OCI-LY7 (cell line): ENCODE measurements around the gene PCBP3. TPM values are rescaled to one million over a fixed set of nuclear protein-coding genes. Genes with fewer than 3 reads are reported as not detected.

Source experiments
- BruUV-seq: library from RNA; stranded (reverse); fragments of 400-500 nt; replicated peaks from 2 replicates; lab custom pipeline; 2021; lab: Mats Ljungman, UMichigan
- CTCF ChIA-PET: fragments of 300-600 bp; sonication (Branson Sonifier 250); formaldehyde crosslinking; loops from one replicate; lab custom pipeline; 2022; ENCODE audit warnings: antibody characterized with exemption; ENCODE audit not compliant: unreplicated experiment; lab: Charles Lee
- POLR2A ChIA-PET: fragments of 300-600 bp; sonication (Branson Sonifier 250); formaldehyde crosslinking; loops from one replicate; lab custom pipeline; 2022; ENCODE audit warnings: antibody characterized with exemption; lab: Charles Lee
- DNase-seq: peaks from one replicate; pipeline ENCODE4 v3.0.0-alpha.2; 2015; ENCODE audit warnings: low spot score
- H2AFZ ChIP-seq: fragments of 200-600 bp; sonication (generic), shearing (Covaris generic); 2 replicates; pipeline ENCODE4 v1.6.1; 2014; ENCODE audit warnings: mild to moderate bottlenecking, antibody characterized with exemption, low read length, moderate library complexity
- H3K27ac ChIP-seq: fragments of 200-600 bp; sonication (generic); 2 replicates; pipeline ENCODE4 v1.5.1; 2014; ENCODE audit warnings: mixed run types, low read depth, mild to moderate bottlenecking, moderate library complexity, low read length, inconsistent platforms; ENCODE audit not compliant: poor library complexity, severe bottlenecking
- H3K36me3 ChIP-seq: fragments of 200-600 bp; sonication (generic); 2 replicates; pipeline ENCODE4 v1.6.1; 2014; ENCODE audit warnings: mild to moderate bottlenecking, antibody characterized with exemption, low read length, moderate library complexity, mixed read lengths; ENCODE audit not compliant: insufficient read depth
- H3K4me1 ChIP-seq: fragments of 200-600 bp; sonication (generic); 2 replicates; pipeline ENCODE4 v1.5.1; 2014; ENCODE audit warnings: mild to moderate bottlenecking, low read length; ENCODE audit not compliant: insufficient read depth, poor library complexity, severe bottlenecking
- H3K4me2 ChIP-seq: fragments of 200-600 bp; sonication (generic); 2 replicates; pipeline ENCODE4 v1.6.1; 2014; ENCODE audit warnings: mild to moderate bottlenecking, low read length
- H3K4me3 ChIP-seq: fragments of 200-600 bp; sonication (generic); 2 replicates; pipeline ENCODE4 v1.5.1; 2014; ENCODE audit warnings: mild to moderate bottlenecking, low read depth, low read length; ENCODE audit not compliant: poor library complexity, severe bottlenecking
- H3K79me2 ChIP-seq: fragments of 200-600 bp; sonication (generic); 2 replicates; pipeline ENCODE4 v1.6.1; 2016; ENCODE audit warnings: low read depth, mild to moderate bottlenecking, low read length, moderate library complexity, mixed read lengths; ENCODE audit not compliant: insufficient read depth
- H3K9me2 ChIP-seq: fragments of 200-600 bp; sonication (generic); 2 replicates; pipeline ENCODE4 v1.6.1; 2016; ENCODE audit warnings: mild to moderate bottlenecking, low read length, mixed read lengths; ENCODE audit not compliant: insufficient read depth
- H3K9me3 ChIP-seq: fragments of 200-600 bp; sonication (generic); 2 replicates; pipeline ENCODE4 v1.6.1; 2014; ENCODE audit warnings: mild to moderate bottlenecking, mixed run types, low read length, mixed read lengths
- H4K20me1 ChIP-seq: fragments of 200-600 bp; sonication (generic); 2 replicates; pipeline ENCODE4 v1.6.1; 2014; ENCODE audit warnings: mild to moderate bottlenecking, antibody characterized with exemption, low read length, moderate library complexity, mixed read lengths; ENCODE audit not compliant: insufficient read depth
- EZH2phosphoT487 ChIP-seq: fragments of 200-600 bp; sonication (generic); IDR thresholded peaks from 2 replicates; pipeline ENCODE4 v1.6.1; 2018; ENCODE audit warnings: low read depth, borderline replicate concordance, mild to moderate bottlenecking, mixed run types, antibody characterized with exemption, low read length, moderate library complexity, mixed read lengths
- intact Hi-C: fragments of 100-400 bp; cut with micrococcal nuclease; formaldehyde crosslinking; loops from one replicate; pipeline ENCODE4 v1.10.0; 2022; ENCODE audit not compliant: unreplicated experiment
- total RNA-seq, 2 experiments: library from RNA; depleted of rRNA in 1 of 2; stranded (reverse); fragments of >200 nt in 1 of 2; shearing (Covaris generic) in 1 of 2; gene quantifications; 2 replicates each; pipeline ENCODE4 v1.2.3, GENCODE V29; 2014 to 2022
- TF ChIP-seq, protein P1 (sequence below): fragments of 200-600 bp; sonication (generic); conservative IDR thresholded peaks from 2 replicates; pipeline ENCODE4 v1.5.1; 2014; ENCODE audit warnings: mild to moderate bottlenecking, antibody characterized with exemption, low read length, moderate library complexity, mixed read lengths

PCBP3 gene
- total RNA-seq, 2 experiments from 2014 or later = 0.61 TPM; not detected in 1

DNA sequence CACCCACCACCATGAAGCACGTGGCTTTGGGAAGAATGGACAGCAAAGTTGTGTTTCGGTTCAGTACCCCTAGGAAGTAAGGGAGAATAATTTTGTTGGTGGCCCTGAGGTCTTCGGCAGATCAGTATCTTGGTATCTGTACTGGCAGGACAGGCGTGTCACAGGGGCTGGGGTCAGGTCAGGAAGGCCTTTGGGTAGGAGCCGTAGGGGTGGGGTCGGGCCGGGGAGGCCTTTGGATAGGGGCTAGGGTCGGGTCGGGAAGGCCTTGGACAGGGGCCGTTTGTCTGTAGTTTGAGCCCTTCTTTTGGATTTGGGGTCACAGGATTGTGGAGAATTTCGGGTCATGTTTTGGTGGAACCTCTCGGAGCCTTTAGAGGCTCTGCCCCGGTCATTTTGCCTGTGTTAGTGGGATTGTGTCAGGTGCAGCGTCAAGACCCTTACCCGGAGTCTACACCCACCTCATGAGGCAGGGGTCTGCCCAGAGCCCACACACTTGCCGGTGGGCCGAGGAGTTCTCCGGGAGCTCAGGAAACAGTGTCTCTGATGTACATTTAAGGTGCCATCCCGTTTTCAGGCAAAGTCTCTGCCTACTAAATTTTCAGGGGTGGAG lies 262.8 kb downstream of the PCBP3 start:
- no peaks in the 10 kb centered on the region for H3K79me2 ChIP-seq
- no peaks in the 10 kb centered on the region for H3K9me2 ChIP-seq
- H3K27ac ChIP-seq = no peak overlapping the region
- POLR2A ChIA-PET = no interaction called here
- no peak overlapping the region for H3K4me2 ChIP-seq
- H3K36me3 ChIP-seq = no peaks in the 10 kb centered on the region
- intact Hi-C loops = no loop called here
- no peak for TF ChIP-seq EZH2phosphoT487
- TF ChIP-seq, protein P1, sequence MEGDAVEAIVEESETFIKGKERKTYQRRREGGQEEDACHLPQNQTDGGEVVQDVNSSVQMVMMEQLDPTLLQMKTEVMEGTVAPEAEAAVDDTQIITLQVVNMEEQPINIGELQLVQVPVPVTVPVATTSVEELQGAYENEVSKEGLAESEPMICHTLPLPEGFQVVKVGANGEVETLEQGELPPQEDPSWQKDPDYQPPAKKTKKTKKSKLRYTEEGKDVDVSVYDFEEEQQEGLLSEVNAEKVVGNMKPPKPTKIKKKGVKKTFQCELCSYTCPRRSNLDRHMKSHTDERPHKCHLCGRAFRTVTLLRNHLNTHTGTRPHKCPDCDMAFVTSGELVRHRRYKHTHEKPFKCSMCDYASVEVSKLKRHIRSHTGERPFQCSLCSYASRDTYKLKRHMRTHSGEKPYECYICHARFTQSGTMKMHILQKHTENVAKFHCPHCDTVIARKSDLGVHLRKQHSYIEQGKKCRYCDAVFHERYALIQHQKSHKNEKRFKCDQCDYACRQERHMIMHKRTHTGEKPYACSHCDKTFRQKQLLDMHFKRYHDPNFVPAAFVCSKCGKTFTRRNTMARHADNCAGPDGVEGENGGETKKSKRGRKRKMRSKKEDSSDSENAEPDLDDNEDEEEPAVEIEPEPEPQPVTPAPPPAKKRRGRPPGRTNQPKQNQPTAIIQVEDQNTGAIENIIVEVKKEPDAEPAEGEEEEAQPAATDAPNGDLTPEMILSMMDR = no peak
- H4K20me1 ChIP-seq = no peaks in the 10 kb centered on the region
- no peaks in the 10 kb centered on the region for H3K4me1 ChIP-seq
- CTCF ChIA-PET = no interaction called here
- no peaks in the 10 kb centered on the region for H3K9me3 ChIP-seq
- no peak overlapping the region for H3K4me3 ChIP-seq
- no peak overlapping the region for H2AFZ ChIP-seq
- DNase-seq = no peak
- no TSS peak for BruUV-seq

DNA sequence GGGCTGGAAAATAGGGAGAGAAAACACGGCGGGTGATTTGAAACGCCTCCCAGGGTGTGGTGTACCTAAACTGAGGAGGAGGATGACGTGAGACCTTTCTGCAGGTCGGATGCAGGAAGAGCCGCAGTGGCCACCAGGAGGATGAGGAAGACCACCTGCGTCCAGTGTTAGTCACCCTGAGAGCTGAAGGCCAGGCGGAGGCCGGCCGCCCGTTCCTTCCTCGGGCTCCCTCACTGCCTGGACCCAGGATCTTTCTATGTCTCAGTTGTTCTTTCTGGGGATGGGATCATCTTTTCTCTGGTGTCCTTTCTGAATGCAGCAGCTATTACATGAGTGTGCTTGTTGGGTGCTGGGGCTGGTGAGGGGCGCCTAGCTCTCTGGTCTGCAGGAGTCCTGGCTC lies 263.3 kb downstream of the PCBP3 start:
- Histone ChIP-seq H3K4me1 (no peaks in the 10 kb centered on the region), H3K4me3 (no peak overlapping the region), H4K20me1 (no peaks in the 10 kb centered on the region), H3K27ac (no peak overlapping the region), H3K36me3 (no peaks in the 10 kb centered on the region), H3K4me2 (no peak overlapping the region), H2AFZ (no peak overlapping the region), H3K9me2 (no peaks in the 10 kb centered on the region), H3K9me3 (no peaks in the 10 kb centered on the region), H3K79me2 (no peaks in the 10 kb centered on the region)
- no peak for TF ChIP-seq EZH2phosphoT487
- TF ChIP-seq, protein P1 = no peak
- DNase-seq = no peak
- intact Hi-C loops = no loop called here
- no TSS peak for BruUV-seq
- ChIA-PET POLR2A (no interaction called here), CTCF (no interaction called here)

DNA sequence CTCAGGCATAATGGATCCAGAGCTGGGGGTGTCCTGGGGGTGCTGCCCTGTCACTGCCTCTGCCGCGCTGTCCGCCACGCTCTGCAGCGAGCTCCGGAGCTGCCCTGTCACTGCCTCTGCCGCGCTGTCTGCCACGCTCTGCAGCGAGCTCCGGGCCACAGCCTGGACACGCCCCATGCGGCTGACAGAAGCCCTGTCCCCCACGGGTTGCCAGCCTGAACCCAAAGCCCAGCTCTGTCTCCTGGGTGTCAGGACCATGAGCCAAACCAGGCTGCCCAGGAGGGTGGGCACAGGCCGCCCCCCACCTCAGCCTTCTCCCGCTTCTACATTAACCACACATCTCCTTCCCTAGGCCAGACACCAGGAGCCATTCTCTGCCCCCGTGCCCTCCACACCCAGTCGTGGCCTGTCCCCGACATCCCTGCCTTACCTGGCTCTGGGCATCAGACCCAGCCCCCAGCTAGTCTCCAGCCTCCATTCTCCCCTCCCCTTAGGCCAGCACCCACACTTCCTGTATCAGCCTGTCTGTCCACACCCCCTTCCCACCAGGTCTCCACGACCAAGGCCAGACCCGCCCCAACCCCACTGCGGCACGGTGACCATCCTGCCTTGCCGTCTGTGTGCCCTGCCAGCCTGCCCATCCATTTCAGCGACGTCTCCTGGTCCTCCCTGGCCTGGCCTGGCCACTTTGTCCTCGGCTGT lies 265.2 kb downstream of the PCBP3 start:
- Histone ChIP-seq H3K4me3 (no peak overlapping the region), H2AFZ (no peak overlapping the region), H3K27ac (no peak overlapping the region), H3K4me2 (no peak overlapping the region), H3K9me2 (no peaks in the 10 kb centered on the region), H3K36me3 (no peaks in the 10 kb centered on the region), H3K79me2 (no peaks in the 10 kb centered on the region), H4K20me1 (no peaks in the 10 kb centered on the region), H3K9me3 (no peaks in the 10 kb centered on the region), H3K4me1 (no peaks in the 10 kb centered on the region)
- ChIA-PET POLR2A (no interaction called here), CTCF (no interaction called here)
- TF ChIP-seq, protein P1 = no peak
- TF ChIP-seq EZH2phosphoT487 = no peak
- intact Hi-C loops = no loop called here
- no peak for DNase-seq
- BruUV-seq = no TSS peak
